HepG2 (cell line): Measurements from ENCODE around the gene HPD. TPM values are rescaled to one million over a fixed set of nuclear protein-coding genes. Genes with fewer than 3 reads are reported as not detected.

Source experiments
- MAFK ChIP-seq, 2 experiments: IDR thresholded peaks in 1 of 2; conservative IDR thresholded peaks in 1 of 2; 2 replicates each; pipeline ENCODE4 v1.6.1; 2011; ENCODE audit warnings: improper control_type of control experiment in 2 of 2, low read length in 2 of 2
- NFIC ChIP-seq: IDR thresholded peaks from 2 replicates; pipeline ENCODE4 v1.6.1; 2012; ENCODE audit warnings: mild to moderate bottlenecking, low read length, inconsistent platforms
- ZFX ChIP-seq: sonication (generic); formaldehyde crosslinking; IDR thresholded peaks from 2 replicates; pipeline ENCODE4 v1.4.0; 2020; ENCODE audit warnings: mild to moderate bottlenecking, low read depth, missing genetic modification reagents, moderate library complexity
- ZMAT3 ChIP-seq: sonication (generic); formaldehyde crosslinking; conservative IDR thresholded peaks from 2 replicates; pipeline ENCODE4 v1.7.0; 2021; ENCODE audit warnings: missing genetic modification reagents
- ZNF256 ChIP-seq: sonication (generic); formaldehyde crosslinking; conservative IDR thresholded peaks from 2 replicates; pipeline ENCODE4 v1.4.0; 2020; ENCODE audit warnings: missing genetic modification reagents
- ZNF33A ChIP-seq: sonication (generic); formaldehyde crosslinking; IDR thresholded peaks from 2 replicates; pipeline ENCODE4 v1.5.1; 2020; ENCODE audit warnings: missing genetic modification reagents, mild to moderate bottlenecking, moderate library complexity, borderline replicate concordance
- ZNF709 ChIP-seq: sonication (generic); formaldehyde crosslinking; IDR thresholded peaks from 2 replicates; pipeline ENCODE4 v1.5.0; 2020; ENCODE audit warnings: mild to moderate bottlenecking, missing genetic modification reagents
- polyA plus RNA-seq, 8 experiments: library from polyadenylated mRNA; depleted of rRNA in 3 of 8; stranded (reverse) in 7 of 8; unstranded in 1 of 8; fragments of >200 nt; fragmentation: Illumina TruSeq in 4 of 8; extraction: Trizol in 4 of 8; gene quantifications; 2 replicates each; pipeline versions ENCODE4 v1.2.1 to v1.2.3, GENCODE V29; 2011 to 2016; ENCODE audit warnings: low read depth in 4 of 8, missing spikeins in 1 of 8, mixed read lengths in 1 of 8; ENCODE audit not compliant: insufficient read depth in 1 of 8
- total RNA-seq, 5 experiments: library from RNA; depleted of rRNA; stranded (reverse); fragments of >200 nt; fragmentation: Illumina TruSeq; extraction: Trizol; gene quantifications; 2 replicates each; pipeline ENCODE4 v1.2.3, GENCODE V29; 2016; ENCODE audit warnings: low read depth in 1 of 5
- TF ChIP-seq, protein P1 (sequence below): sonication (generic); formaldehyde crosslinking; IDR thresholded peaks from 2 replicates; pipeline ENCODE4; 2020; ENCODE audit warnings: missing genetic modification reagents, mild to moderate bottlenecking, borderline replicate concordance
- TF ChIP-seq, protein P2 (sequence below): sonication (generic); formaldehyde crosslinking; IDR thresholded peaks from 2 replicates; pipeline ENCODE4 v1.8.1; 2022; ENCODE audit warnings: mild to moderate bottlenecking, missing genetic modification reagents
- TF ChIP-seq, protein P3 (sequence below): sonication (generic); formaldehyde crosslinking; IDR thresholded peaks from 2 replicates; pipeline ENCODE4 v1.5.1; 2020; ENCODE audit warnings: missing genetic modification reagents, mild to moderate bottlenecking, borderline replicate concordance

HPD gene
- total and polyA plus RNA-seq, 2 of the 13 experiments (the other 11 are each of a cell fraction or from before 2014, with no cell fraction given), result 120 to 195 TPM

DNA sequence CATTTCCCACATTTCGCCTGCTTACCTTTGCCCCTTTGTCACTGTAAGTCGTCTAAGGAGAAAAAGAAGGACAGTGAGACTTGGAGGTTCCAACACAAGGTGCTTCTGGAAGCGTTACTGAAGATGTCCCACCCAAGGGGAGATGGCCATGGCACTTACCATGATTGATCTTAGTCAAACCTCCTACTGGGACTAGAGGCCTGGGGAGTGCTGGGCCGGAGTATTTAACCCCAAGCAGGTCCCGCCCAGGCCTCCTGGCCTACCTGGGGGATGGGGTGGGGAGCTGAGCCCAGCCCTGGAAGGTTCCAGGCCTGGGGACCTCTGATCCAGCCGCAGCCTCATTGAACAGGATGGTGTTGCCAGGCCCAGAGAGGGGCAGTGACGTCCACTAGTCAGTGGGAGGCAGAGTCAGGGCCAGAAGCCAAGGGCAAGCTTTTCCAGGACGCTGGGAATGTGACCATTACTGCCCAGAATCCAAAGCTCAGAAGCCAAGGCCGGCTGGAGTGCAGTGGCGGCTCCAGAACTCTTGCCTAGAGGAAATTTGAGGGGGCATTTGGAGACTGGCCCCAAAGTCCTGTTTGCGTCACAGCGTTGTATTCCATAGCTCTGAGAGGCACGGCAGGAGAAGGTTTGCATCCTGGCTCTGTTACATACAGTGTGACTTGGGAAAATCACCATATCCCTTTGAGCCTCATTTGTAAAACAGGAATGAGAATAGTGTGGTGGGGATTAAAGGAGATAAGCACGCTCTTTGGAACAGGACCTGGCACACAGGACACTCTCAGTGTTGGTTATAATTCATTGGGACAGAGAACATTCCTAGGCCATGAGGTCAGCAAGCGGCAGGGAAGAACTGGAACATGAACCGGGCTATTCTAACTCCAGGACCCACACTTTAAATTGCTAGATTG, at the start of gene HPD (continued):
- TF ChIP-seq, protein P1, sequence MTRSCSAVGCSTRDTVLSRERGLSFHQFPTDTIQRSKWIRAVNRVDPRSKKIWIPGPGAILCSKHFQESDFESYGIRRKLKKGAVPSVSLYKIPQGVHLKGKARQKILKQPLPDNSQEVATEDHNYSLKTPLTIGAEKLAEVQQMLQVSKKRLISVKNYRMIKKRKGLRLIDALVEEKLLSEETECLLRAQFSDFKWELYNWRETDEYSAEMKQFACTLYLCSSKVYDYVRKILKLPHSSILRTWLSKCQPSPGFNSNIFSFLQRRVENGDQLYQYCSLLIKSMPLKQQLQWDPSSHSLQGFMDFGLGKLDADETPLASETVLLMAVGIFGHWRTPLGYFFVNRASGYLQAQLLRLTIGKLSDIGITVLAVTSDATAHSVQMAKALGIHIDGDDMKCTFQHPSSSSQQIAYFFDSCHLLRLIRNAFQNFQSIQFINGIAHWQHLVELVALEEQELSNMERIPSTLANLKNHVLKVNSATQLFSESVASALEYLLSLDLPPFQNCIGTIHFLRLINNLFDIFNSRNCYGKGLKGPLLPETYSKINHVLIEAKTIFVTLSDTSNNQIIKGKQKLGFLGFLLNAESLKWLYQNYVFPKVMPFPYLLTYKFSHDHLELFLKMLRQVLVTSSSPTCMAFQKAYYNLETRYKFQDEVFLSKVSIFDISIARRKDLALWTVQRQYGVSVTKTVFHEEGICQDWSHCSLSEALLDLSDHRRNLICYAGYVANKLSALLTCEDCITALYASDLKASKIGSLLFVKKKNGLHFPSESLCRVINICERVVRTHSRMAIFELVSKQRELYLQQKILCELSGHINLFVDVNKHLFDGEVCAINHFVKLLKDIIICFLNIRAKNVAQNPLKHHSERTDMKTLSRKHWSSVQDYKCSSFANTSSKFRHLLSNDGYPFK, result peak; percentile 75; the same call in 1 of the 2 replicates
- TF ChIP-seq, protein P2, sequence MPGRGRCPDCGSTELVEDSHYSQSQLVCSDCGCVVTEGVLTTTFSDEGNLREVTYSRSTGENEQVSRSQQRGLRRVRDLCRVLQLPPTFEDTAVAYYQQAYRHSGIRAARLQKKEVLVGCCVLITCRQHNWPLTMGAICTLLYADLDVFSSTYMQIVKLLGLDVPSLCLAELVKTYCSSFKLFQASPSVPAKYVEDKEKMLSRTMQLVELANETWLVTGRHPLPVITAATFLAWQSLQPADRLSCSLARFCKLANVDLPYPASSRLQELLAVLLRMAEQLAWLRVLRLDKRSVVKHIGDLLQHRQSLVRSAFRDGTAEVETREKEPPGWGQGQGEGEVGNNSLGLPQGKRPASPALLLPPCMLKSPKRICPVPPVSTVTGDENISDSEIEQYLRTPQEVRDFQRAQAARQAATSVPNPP (CRISPR knock-in tag), result no peak
- TF ChIP-seq ZMAT3 (CRISPR knock-in tag), result no peak
- TF ChIP-seq, protein P3, sequence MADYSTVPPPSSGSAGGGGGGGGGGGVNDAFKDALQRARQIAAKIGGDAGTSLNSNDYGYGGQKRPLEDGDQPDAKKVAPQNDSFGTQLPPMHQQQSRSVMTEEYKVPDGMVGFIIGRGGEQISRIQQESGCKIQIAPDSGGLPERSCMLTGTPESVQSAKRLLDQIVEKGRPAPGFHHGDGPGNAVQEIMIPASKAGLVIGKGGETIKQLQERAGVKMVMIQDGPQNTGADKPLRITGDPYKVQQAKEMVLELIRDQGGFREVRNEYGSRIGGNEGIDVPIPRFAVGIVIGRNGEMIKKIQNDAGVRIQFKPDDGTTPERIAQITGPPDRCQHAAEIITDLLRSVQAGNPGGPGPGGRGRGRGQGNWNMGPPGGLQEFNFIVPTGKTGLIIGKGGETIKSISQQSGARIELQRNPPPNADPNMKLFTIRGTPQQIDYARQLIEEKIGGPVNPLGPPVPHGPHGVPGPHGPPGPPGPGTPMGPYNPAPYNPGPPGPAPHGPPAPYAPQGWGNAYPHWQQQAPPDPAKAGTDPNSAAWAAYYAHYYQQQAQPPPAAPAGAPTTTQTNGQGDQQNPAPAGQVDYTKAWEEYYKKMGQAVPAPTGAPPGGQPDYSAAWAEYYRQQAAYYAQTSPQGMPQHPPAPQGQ (CRISPR knock-in tag), result no peak
- TF ChIP-seq ZFX, result peak; percentile 89
- no peak for TF ChIP-seq NFIC
- no peak for TF ChIP-seq ZNF256 (CRISPR knock-in tag)
- peak; percentile 57; the same call in 1 of the 2 replicates for TF ChIP-seq ZNF33A (CRISPR knock-in tag)
- no peak; the same call in 1 of the 2 replicates for TF ChIP-seq ZNF709 (CRISPR knock-in tag)
- no peak for TF ChIP-seq MAFK (conservative IDR thresholded peaks at IDR 0.05 in 1 of 2, IDR thresholded peaks at IDR 0.05 in 1 of 2; ENCODE audit: low read length in 2 of 2)
